NOMO-1 treated with dmso at 0.1 percent for 144 hours (cell line): ENCODE results near the gene PDCD11.
"Not testable (repeated sequence)": the region's sequence is repeated elsewhere in the genome, so short reads cannot be mapped to it uniquely, and the experiment has no call there.

Source experiments
- DNase-seq: peaks from one replicate; lab custom pipeline; 2025; ENCODE audit not compliant: unreplicated experiment; lab: John Stamatoyannopoulos, UW

Gene PDCD11, protein sequence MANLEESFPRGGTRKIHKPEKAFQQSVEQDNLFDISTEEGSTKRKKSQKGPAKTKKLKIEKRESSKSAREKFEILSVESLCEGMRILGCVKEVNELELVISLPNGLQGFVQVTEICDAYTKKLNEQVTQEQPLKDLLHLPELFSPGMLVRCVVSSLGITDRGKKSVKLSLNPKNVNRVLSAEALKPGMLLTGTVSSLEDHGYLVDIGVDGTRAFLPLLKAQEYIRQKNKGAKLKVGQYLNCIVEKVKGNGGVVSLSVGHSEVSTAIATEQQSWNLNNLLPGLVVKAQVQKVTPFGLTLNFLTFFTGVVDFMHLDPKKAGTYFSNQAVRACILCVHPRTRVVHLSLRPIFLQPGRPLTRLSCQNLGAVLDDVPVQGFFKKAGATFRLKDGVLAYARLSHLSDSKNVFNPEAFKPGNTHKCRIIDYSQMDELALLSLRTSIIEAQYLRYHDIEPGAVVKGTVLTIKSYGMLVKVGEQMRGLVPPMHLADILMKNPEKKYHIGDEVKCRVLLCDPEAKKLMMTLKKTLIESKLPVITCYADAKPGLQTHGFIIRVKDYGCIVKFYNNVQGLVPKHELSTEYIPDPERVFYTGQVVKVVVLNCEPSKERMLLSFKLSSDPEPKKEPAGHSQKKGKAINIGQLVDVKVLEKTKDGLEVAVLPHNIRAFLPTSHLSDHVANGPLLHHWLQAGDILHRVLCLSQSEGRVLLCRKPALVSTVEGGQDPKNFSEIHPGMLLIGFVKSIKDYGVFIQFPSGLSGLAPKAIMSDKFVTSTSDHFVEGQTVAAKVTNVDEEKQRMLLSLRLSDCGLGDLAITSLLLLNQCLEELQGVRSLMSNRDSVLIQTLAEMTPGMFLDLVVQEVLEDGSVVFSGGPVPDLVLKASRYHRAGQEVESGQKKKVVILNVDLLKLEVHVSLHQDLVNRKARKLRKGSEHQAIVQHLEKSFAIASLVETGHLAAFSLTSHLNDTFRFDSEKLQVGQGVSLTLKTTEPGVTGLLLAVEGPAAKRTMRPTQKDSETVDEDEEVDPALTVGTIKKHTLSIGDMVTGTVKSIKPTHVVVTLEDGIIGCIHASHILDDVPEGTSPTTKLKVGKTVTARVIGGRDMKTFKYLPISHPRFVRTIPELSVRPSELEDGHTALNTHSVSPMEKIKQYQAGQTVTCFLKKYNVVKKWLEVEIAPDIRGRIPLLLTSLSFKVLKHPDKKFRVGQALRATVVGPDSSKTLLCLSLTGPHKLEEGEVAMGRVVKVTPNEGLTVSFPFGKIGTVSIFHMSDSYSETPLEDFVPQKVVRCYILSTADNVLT (N-terminal part only)

DNA sequence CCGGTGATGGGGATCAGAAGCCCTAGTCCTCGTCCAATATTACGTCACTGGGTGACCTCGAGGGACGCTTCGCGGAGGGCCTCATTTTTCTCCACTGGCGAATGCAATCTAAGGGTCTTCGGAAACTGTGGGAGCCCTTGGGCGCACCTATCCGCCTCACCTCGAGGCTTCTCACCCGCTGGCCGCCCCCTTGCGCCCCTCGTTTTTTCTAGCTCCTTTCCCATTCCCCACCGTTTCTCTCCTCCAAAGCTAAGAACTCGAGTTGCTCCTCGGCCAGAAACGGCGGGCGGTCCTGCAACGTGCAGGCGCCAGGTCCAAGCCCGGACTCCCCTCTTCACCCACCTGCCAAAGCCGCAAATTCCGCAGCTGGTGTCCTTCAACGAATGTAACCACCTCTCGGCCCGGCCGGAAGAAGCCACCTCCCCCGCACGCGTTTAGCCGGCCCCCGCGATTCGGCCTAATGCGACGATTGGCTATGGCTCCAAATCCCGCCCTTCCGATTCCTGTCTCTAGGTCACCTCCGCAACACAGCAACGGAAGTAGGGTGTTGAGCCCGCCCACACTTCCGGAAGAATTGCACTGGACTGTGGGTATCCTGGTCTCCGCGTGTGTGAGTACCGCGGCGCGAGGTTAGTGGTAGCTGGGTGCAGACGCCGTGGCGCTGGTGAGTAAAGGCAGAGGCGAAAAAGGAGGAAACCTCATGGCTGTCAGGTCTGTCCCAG, at the start of gene PDCD11, which contains the start of gene ATP5MK:
Gene PDCD11 (plus strand): TSS at position 560 of the 722 bp plus-strand sequence. CDS start 1,801 bp downstream, outside the sequence.
Gene ATP5MK (minus strand): TSS at position 409 of the 722 bp plus-strand sequence. CDS start 4,018 bp downstream, outside the sequence.
- DNase-seq: peak; percentile 99

DNA sequence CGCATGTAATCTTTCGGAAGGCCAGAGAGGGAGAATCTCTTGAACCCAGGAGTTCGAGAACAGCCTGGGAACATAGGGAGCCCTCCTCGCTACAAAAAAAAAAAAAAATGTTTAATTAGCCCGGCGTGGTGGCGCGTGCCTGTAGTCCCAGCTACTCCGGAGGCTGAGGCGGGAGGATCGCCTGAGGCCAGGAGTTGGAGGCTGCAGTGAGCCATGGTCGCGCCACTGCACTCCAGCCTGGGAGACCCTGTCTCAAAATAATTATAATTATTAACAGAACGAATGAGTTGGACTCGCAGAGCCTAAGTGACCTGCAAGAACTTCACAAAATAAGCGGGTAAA, 46.3 kb upstream of the PDCD11 start:
- no peak for DNase-seq

DNA sequence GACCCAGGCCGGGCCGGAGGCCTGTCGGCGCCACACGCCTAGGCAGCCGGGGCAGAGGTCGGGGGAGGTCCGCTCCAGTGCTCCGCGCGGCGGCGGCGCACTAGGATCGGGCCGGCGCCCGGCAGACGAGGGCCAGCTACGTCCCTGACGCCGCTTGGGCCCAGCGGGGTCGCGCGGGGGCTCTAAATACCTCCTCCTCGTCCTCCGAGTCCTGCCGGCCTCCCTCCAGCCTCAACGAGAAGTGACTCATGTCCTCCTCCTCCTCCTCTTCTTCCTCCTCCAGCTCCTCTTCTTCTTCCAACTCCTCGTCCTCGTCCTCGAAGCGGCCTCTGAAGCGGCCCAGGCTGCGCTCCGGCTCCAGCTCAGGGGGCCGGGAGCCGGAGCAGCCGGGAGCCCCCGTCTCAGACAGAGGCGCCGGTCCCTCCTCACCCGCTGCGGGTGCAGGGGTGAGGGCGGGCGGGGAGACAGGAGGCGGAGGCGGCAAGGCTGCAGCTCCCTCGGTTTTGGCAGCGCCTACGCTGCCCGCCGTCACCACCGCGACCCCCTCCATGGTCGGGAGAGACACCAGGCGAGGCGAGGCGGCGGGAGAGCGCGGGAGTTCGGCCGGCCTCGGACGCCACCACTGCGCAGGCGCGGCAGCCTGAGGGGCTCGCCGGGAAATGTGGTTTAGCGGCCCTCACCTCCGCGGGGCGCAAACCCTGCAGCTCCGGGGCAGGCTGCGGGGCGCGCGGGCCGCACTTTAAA, 45.7 kb upstream of the PDCD11 start, which contains the start of gene PCGF6:
Gene PCGF6 (minus strand): TSS at position 624 of the 744 bp plus-strand sequence. CDS start 74 bp downstream, at position 550.
- DNase-seq: peak; percentile 45

DNA sequence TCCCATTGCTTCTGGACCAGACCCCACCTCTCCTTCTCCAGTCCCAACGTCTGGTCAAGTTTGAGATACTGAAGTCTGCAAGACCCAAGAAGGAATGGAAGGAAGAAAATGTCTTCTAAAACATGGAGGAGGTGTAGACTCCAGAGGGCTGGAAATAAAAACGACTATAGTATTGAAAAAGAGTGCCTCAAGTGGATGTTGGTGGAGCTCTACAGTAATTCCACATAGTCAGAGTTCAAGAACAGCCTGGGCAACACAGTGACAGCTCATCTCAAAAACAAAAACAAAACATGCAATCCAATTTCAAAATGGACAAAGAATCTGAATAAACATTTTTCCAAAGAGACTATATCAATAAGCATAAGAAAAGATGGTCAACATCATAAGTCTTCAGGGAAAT, 43.1 kb upstream of the PDCD11 start:
- DNase-seq: no peak

DNA sequence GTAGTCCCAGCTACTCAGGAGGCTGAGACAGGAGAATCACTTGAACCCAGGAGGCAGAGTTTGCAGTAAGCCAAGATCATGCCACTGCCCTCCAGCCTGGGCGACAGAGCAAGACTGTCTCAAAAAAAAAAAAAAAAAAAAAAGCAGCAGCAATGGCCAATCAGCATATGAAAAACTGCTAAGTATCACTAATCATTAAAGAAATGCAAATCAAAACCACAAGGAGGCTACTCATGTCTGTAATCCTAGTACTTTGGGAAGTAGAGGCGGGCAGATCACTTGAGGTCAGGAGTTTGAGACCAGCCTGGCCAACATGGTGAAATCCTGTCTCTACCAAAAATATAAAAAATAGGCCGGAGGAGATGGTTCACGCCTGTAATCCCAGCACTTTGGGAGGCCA, 41.9 kb upstream of the PDCD11 start:
- not testable (repeated sequence) for DNase-seq

DNA sequence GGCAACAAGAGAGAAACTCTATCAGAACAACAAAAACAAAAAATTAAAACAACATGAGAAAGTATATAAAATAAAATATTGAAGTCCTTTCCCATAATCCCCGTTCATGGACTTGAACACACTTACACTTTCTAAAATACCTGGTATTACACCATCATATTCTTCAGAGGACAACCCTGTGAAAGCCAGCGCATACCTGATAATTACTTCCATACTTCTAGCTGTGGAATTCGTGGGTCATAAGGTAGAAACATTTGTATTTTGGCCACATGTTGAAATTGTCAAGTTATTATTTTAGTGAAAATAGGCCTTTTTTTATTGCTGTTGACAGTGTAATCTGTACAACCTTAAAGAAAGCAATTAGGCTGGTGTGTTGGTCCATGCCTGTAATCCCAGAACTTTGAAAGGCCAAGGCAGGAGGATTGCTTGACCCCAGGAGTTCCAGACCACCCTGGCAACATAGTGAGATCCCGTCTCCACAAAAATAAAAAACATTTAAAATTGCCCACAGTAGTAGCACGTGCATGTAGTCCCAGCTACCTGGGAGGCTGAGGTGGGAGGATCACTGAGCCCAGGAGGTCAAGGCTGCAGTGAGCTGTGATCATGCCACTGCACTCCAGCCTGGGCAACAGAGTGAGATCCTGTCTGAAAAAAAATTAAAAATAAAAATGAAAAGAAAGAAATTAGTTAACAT, 40.4 kb upstream of the PDCD11 start:
- DNase-seq: no peak

DNA sequence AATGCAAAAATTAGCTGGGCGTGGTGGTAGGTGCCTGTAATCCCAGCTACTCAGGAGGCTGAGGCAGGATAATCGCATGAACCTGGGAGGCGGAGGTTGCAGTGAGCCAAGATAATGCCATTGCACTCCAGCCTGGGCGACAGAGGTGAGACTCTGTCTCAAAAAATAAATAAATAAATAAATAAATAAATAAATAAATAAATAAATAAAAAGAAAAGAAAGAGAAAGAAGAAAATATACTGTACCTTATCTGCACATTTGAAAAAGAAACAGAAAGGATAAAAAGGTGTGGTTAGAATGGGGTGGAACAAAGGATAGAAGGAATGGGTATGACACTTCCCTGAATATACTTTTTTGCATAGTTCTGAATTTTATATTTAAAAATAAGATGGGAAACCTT, 36.9 kb upstream of the PDCD11 start:
- DNase-seq: not testable (repeated sequence)

DNA sequence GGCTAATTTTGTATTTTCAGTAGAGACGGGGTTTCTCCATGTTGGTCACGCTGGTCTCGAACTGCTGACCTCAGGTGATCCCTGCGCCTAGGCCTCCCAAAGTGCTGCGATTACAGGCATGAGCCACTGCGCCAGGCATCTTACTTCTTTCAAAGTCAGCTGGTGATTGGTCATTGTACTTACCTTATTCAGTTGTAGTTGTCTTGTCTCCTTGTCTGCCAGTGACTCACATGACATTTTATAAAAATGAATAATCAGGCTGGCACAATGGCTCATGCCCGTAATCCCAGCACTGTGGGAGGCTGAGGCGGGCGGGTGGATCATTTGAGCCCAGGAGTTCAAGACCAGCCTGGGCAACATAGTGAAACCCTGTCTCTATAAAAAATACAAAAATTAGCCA, 35.6 kb upstream of the PDCD11 start:
- not testable (repeated sequence) for DNase-seq

DNA sequence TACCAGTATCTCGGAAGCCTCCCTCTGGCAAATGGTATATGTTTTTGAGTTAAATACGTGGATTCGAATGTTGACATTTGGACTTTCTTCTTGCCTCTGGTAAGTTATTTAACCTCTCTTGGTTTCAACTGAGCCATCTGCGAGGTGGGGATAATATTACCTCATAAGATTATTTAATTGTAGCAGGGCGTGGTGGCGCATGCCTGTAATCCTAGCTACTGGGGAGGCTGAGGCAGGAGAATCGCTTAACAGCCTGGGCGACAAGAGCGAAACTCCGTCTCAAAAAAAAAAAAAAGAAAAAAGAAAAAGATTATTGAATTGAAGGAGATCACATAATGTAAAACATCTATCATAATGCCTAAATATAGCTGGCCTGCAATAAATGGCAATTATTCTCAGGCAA, 29.0 kb upstream of the PDCD11 start:
- DNase-seq: no peak

DNA sequence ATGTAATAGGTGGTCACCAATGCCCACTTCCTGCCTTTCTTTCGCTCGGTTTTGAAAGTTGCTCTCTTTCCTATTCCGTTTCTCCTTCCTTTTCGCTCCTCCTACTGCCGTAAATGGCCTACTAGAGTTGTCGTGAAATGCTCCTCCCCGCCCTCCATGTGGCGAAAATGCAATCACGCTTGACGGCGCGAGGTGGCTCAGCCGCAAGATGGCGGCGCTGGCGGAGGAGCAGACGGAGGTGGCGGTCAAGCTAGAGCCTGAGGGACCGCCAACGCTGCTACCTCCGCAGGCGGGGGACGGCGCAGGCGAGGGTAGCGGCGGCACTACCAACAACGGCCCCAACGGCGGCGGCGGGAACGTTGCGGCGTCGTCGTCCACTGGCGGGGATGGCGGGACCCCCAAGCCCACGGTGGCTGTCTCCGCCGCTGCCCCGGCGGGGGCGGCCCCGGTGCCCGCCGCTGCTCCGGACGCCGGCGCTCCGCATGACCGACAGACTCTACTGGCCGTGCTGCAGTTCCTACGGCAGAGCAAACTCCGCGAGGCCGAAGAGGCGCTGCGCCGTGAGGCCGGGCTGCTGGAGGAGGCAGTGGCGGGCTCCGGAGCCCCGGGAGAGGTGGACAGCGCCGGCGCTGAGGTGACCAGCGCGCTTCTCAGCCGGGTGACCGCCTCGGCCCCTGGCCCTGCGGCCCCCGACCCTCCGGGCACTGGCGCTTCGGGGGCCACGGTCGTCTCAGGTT, 28.5 kb upstream of the PDCD11 start, which contains the start of gene TAF5:
Gene TAF5 (plus strand): TSS at position 195 of the 737 bp plus-strand sequence. CDS start 14 bp downstream, at position 209.
- DNase-seq: peak; percentile 99

DNA sequence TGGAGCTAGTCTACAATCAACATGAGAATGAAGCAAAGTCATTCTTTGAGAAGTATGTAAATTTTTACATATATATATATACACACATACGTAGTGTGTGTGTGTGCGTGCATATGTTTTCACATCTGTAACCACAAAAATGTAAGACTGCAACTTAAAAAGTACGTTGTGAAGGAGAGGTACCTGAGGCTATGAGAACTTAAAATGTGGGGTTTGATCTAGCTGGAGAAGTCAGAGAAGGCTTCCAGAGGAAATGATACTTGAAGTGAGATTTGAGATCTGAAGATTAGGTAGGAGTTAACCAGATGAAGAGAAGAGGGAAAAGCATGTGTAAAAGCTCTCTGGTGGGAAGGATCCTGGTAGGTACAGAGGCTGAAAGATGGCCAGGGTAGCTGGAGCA, 22.9 kb upstream of the PDCD11 start:
- no peak for DNase-seq

DNA sequence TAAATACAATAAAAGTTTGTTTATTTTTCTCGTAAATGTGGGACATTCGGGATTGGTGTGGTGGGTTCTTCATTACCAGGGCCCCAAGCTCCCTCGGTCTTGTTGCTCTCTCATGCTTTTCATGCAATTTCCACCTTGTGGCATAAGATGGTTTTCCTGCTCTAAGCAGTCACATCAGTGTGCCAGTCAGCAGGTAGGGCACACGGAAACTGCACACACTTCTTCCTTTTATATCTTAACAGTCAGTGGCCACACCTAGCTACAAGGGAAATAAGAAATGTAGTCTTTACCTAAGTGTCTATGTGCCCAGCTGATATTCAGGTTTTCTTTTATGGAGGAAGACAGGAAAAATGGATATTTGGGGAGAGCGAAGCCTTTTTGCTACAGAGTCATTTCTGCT, 22.2 kb upstream of the PDCD11 start:
- DNase-seq: no peak

DNA sequence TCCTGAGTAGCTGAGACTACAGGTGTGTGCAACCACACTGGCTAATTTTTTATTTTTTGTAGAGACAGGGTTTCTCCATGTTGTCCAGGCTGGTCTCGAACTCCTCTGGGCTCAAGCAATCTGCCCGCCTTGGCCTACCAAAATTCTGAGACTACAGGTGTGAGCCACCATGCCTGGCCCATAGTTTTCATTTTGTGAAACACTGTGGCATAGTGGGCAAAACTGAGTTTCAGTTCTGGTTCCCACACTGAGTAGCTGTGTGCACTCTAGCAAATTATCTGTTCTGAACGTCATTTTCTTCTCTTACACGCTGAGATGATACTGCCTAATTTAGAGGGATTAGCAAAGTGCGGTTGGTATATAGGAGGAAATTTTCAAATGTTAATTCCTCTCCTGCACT, 13.7 kb upstream of the PDCD11 start:
- no peak for DNase-seq

DNA sequence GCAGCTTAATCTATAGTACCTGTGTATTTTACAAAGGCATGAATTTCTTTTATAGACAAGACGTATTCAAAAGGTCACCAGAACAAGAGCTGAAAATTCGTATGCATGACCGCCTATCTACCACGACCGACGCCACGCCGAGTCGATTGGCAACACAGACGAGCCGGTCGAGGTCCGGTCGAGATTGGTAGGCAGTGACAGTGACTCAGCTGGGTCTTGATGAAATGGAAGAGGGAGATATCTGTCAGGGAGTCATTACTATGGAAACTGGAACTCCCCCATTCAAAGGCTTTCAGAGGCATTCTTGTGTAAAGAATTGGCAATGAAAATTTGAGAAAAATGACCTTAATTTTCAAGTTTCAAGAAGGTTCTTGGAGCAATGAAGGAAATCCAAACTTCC, 2.2 kb upstream of the PDCD11 start:
- DNase-seq: no peak

DNA sequence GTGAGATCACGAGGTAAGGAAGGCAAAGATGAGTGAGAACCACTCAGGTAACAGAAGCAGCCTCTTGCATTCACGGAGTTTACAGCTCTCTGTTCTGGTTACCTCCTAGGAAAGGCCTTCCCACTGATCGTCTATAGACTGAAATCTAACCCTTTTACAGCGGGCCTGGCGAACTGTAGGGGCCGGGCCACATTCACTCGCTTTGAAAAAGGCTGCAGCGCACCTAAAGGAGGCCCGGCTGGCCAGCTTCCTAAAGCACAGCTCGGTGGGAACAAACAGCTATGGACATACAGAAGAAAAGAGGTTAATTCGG, 716 bp upstream of the PDCD11 start:
- no peak for DNase-seq

DNA sequence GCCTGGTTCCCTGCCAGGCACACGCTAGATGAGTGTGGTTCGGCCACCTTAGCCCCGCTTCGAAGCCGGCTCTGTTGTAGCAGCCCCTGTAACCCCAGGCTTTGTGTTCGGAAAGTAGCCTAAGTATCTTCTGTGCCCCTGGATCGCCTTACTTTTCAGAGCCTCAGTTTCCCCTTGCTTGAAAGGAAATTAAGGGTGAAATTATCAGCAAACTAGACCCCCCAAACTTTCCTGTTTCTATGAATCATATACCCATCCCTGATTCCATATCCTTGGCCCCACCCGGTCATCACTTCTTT, 312 bp downstream of the PDCD11 start:
- DNase-seq: no peak

DNA sequence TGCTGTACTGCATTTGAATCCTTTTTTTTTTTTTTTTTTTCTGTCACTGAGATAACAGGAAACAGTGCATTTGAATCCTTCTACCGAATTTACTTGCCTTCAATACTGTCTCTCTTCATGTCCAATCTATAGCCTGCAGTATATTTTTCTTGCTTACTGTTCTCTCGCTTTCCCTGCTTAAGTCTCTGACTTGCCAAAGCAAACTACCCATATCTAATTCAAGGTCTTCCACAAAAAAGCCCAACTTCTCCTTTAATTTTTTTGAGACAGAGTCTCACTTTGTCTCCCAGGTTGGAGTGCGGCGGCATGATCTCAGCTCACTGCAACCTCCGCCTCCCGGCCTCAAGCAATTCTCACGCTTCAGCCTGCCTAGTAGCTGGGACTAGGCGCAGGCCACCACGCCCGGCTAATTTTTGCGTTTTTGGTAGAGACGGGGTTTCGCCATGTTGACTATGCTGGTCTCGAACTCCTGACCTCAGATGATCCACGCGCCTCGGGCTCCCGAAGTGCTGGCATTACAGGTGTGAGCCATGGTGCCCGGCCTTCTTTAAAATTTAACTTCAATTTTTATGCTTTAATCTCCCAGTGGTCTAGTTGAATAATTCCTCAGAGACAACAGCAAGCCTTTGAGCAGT, 882 bp downstream of the PDCD11 start:
- no peak for DNase-seq

DNA sequence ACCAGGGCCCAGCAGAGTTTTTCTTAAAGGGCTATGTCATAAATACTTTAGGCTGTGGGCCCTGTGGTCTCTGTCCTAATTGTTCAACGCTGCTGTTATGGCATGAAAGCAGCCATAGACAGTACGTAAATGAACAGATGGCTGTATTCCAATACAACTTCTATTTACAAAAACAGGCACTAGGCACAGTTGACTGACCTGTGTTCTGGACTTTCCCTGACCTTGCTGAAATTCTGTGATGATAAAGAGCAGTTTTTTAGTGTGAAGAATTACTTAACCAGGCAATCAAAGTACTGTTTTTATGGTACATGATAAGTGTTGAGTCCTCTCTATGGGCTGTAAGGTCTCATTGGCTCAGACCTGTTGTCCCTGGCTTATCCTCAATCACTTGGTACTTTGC, 17.1 kb downstream of the PDCD11 start:
- no peak for DNase-seq
